HepG2 (cell line): ENCODE results near the gene CDK13. TPM values are rescaled to one million over a fixed set of nuclear protein-coding genes. Genes with fewer than 3 reads are reported as not detected.

Experiments
- ARID3A ChIP-seq: IDR thresholded peaks from 2 replicates; pipeline ENCODE4 v1.6.1; 2012; ENCODE audit warnings: low read depth, low read length, improper control_type of control experiment
- CBX5 ChIP-seq: sonication (generic); formaldehyde crosslinking; IDR thresholded peaks from 2 replicates; pipeline ENCODE4 v1.4.0; 2020; ENCODE audit warnings: missing genetic modification reagents, borderline replicate concordance
- ELF1 ChIP-seq: sonication (generic); formaldehyde crosslinking; IDR thresholded peaks from 2 replicates; pipeline ENCODE4 v1.4.0; 2020; ENCODE audit warnings: missing genetic modification reagents
- HES4 ChIP-seq: sonication (generic); formaldehyde crosslinking; IDR thresholded peaks from 2 replicates; pipeline ENCODE4 v1.9.0; 2021; ENCODE audit warnings: mild to moderate bottlenecking, missing genetic modification reagents, borderline replicate concordance
- JDP2 ChIP-seq: sonication (generic); formaldehyde crosslinking; IDR thresholded peaks from 2 replicates; pipeline ENCODE4 v1.8.1; 2022; ENCODE audit warnings: missing genetic modification reagents, borderline replicate concordance
- KLF16 ChIP-seq, 2 experiments: sonication (generic) in 1 of 2; formaldehyde crosslinking in 1 of 2; IDR thresholded peaks; 2 replicates each; pipeline versions ENCODE4 v1.6.1 to v1.8.0; 2016 to 2023; ENCODE audit warnings: missing genetic modification reagents in 2 of 2, missing compliant biosample characterization in 1 of 2
- LRRFIP1 ChIP-seq: sonication (generic); formaldehyde crosslinking; conservative IDR thresholded peaks from 2 replicates; pipeline ENCODE4 v1.4.0; 2020; ENCODE audit warnings: missing genetic modification reagents
- NAIF1 ChIP-seq: sonication (generic); formaldehyde crosslinking; IDR thresholded peaks from 2 replicates; pipeline ENCODE4 v1.5.0; 2020; ENCODE audit warnings: mild to moderate bottlenecking, missing genetic modification reagents, borderline replicate concordance
- NFKB2 ChIP-seq: sonication (generic); formaldehyde crosslinking; IDR thresholded peaks from 2 replicates; pipeline ENCODE4 v1.4.0; 2020; ENCODE audit warnings: missing genetic modification reagents, borderline replicate concordance
- PAWR ChIP-seq: sonication (generic); formaldehyde crosslinking; IDR thresholded peaks from 2 replicates; pipeline ENCODE4 v1.4.0; 2020; ENCODE audit warnings: missing genetic modification reagents, mild to moderate bottlenecking, borderline replicate concordance
- RFX1 ChIP-seq: fragments of 450-650 bp; IDR thresholded peaks from 2 replicates; pipeline ENCODE4 v1.6.1; 2017
- SMARCC2 ChIP-seq: fragments of 450-650 bp; IDR thresholded peaks from 2 replicates; pipeline ENCODE4 v1.6.1; 2017; ENCODE audit warnings: antibody characterized with exemption, mild to moderate bottlenecking
- STAT6 ChIP-seq: sonication (generic); formaldehyde crosslinking; IDR thresholded peaks from 2 replicates; pipeline ENCODE4 v1.4.0; 2020; ENCODE audit warnings: missing genetic modification reagents, mild to moderate bottlenecking, borderline replicate concordance
- ZNF484 ChIP-seq: sonication (generic); formaldehyde crosslinking; IDR thresholded peaks from 2 replicates; pipeline ENCODE4 v1.5.1; 2020; ENCODE audit warnings: mild to moderate bottlenecking, low read depth, missing genetic modification reagents, borderline replicate concordance
- ZNF607 ChIP-seq: sonication (generic); formaldehyde crosslinking; IDR thresholded peaks from 2 replicates; pipeline ENCODE4 v1.5.1; 2020; ENCODE audit warnings: missing genetic modification reagents, mild to moderate bottlenecking, borderline replicate concordance
- ZNF639 ChIP-seq: conservative IDR thresholded peaks from 2 replicates; pipeline ENCODE4 v1.6.1; 2018; ENCODE audit warnings: missing genetic modification reagents
- ZUFSP ChIP-seq: sonication (generic); formaldehyde crosslinking; IDR thresholded peaks from 2 replicates; pipeline ENCODE4 v1.9.0; 2021; ENCODE audit warnings: missing genetic modification reagents, mild to moderate bottlenecking, borderline replicate concordance
- polyA plus RNA-seq, 8 experiments: library from polyadenylated mRNA; depleted of rRNA in 3 of 8; stranded (reverse) in 7 of 8; unstranded in 1 of 8; fragments of >200 nt; fragmentation: Illumina TruSeq in 4 of 8; extraction: Trizol in 4 of 8; gene quantifications; 2 replicates each; pipeline versions ENCODE4 v1.2.1 to v1.2.3, GENCODE V29; 2011 to 2016; ENCODE audit warnings: low read depth in 4 of 8, missing spikeins in 1 of 8, mixed read lengths in 1 of 8; ENCODE audit not compliant: insufficient read depth in 1 of 8
- total RNA-seq, 5 experiments: library from RNA; depleted of rRNA; stranded (reverse); fragments of >200 nt; fragmentation: Illumina TruSeq; extraction: Trizol; gene quantifications; 2 replicates each; pipeline ENCODE4 v1.2.3, GENCODE V29; 2016; ENCODE audit warnings: low read depth in 1 of 5

The CDK13 gene
- total and polyA plus RNA-seq, 2 of the 13 experiments (the other 11 are each of a cell fraction or from before 2014, with no cell fraction given): 21.0 to 40.9 TPM

GRCh38 chr7:40134428-40135316 is 184.6 kb downstream of the CDK13 start, which contains the start of the genes MPLKIP and SUGCT (continued):
- TF ChIP-seq LRRFIP1 (no peak), NAIF1 (CRISPR knock-in tag) (peak; percentile 66; the same call in 1 of the 2 replicates), ZNF484 (CRISPR knock-in tag) (no peak), KLF16 (CRISPR knock-in tag; IDR thresholded peaks at IDR 0.05) (peak in 1 of 2 experiments; percentile 91; a peak in 2 of 4 replicates), JDP2 (CRISPR knock-in tag) (peak; percentile 37; the same call in 1 of the 2 replicates), ARID3A (0 out of 2 replicates have a peak, but pooled peaks have one; percentile 20), RFX1 (no peak), ZNF639 (CRISPR knock-in tag) (peak; percentile 58; the same call in 1 of the 2 replicates), SMARCC2 (no peak), ZNF607 (CRISPR knock-in tag) (peak; percentile 13; the same call in 1 of the 2 replicates), STAT6 (no peak), ZUFSP (CRISPR knock-in tag) (no peak), NFKB2 (CRISPR knock-in tag) (peak; percentile 62; the same call in 1 of the 2 replicates), CBX5 (CRISPR knock-in tag) (peak; percentile 79; the same call in 1 of the 2 replicates), PAWR (no peak), ELF1 (0 out of 2 replicates have a peak, but pooled peaks have one; percentile 53), HES4 (CRISPR knock-in tag) (peak; percentile 9; the same call in 1 of the 2 replicates)
